Esophagus mucosa (tissue), 1 donor: Measurements from ENCODE around the gene CANT1. TPM values are rescaled to one million over a fixed set of nuclear protein-coding genes. Genes with fewer than 3 reads are reported as not detected.

ENCODE experiments used
- ATAC-seq: fragments of 200-7000 bp; cut with Tn5 transposase; one replicate; pipeline ENCODE4 v1.9.1; 2020
- total RNA-seq: library from RNA; stranded (reverse); gene quantifications from one replicate; pipeline ENCODE4 v1.2.4, GENCODE V29; 2023
- donor health status: DM: yes; HTN: yes; CAD: no.

The CANT1 gene
- total RNA-seq = 55.5 TPM

DNA sequence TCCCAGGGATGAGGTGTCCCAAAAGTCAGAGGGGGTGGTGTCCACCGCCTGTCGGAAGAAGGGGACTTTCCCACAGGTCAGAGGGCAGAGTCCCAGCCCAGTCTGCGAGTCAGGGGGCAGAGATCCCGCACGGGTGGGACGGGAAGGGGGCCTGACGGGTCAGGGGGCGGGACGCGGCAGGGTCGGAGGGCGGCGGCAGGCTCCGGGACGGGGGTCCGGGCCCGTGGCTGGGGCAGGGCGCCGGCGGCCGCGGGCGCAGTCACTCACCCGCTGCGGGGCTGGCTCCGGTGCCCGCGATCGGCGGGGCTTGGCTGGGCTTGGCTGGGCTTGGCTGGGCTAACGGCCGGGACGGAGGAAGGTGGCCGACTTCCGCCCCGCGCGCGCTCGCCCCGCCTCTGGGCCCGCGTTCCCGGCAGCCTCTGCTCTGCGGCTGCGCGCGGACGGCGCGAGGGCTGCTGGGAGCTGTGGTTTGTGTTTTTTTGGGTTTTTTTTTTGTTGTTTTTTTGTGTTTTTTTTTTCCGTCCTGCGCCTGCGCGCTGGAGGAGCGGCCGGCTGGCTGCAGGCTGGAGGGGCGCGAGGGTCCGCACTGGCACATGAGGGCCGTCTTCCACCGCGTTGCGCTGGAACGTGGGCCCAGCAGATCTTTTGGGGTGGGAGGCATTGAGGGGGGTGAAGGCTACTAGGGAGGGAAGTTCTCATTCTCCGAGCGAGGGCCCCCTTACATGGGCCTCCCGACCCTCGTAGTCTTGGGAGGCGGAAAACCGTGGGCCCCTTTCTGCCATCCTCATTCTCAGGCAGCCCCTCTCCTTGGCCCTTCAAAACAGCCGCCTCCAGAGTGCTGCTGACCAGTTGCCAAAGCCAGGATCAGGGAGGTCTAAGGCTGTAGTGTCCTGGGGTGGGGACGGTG, at the start of gene CANT1:
Gene CANT1 (minus strand): TSS at position 368 of the 907 bp plus-strand sequence. CDS start 12,142 bp downstream, outside the sequence.
- ATAC-seq = peak; percentile 75

DNA sequence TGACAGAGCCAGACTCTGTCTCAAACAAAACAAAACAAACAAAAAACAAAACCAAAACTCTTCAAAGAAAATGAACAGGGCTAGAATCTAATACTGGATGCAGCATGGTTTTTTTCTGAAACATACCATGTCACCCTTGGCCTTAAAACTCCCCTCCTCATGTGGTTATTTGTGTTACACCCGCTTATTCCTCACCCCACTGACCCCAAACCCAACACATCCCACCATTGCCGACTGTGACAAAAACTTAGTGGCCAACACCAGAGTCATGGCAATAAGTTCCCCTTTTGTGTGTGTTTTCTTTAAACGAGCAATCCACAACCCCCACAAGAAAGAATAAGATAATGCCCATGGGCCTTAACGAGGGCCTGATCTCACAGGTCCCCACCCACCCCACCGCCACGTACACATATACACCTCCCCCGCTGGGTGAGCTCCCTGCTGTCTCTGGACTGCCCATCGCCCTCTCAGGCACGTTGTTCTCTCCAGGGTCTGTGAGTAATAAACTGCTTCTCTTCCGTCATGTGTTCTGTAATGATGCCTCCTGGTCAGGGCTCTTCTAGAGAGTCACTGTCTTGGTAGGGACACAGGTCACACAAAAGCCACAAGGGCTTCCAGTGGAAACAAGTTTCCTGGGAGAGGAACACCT, 48.3 kb upstream of the CANT1 start:
- ATAC-seq = no peak

DNA sequence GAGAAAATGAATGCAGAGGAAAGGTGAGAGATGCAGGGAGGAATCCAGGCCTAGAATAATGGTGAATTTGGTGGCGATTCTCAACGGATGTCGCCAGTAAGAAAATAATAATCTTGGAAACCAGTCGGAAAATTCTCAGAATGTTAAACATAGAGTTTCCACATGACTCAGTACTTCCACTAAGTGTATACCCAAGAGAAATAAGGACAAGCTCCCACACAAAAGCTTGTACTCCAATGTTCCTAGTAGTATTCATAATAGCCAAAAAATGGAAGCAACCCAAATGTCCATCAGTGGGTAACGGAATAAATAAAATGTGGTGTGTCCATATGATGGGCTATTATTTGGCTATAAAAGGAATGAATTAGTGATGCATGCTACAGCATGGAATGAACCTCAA, 45.6 kb upstream of the CANT1 start:
- ATAC-seq = no peak

DNA sequence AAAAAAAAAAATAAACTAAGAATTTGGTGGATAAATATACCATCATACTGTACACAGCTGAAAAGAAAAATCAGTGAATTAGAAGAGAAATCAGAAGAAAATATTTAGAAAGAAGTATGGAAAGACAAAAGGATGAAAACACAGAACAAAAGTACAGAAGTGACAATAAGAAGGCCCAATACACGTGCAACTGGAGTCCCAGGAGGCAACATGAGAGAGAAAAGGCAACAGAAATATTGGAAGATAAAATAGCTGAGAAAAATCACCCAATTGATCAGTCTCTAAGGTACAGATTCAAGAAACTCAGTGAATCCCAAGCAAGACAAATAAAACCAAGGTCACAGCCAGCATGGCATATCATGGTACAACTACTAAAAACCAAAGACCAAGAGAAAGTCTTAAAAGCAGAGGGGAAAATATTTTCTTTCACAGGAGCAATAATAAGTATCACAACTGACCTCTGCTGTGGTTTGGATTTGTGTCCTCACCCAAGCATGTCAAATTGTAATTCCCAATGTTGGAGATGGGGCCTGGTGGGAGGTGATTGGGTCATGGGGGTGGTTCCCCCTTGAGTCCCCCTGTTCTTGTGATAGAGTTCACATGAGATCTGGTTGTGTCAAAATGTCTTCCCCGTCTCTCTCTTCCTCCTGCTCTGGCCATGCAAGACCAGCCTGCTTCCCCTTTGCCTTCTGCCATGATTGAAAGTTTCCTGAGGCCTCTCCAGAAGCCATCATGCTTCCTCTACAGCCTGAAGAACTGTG, 44.8 kb upstream of the CANT1 start:
- ATAC-seq = no peak

DNA sequence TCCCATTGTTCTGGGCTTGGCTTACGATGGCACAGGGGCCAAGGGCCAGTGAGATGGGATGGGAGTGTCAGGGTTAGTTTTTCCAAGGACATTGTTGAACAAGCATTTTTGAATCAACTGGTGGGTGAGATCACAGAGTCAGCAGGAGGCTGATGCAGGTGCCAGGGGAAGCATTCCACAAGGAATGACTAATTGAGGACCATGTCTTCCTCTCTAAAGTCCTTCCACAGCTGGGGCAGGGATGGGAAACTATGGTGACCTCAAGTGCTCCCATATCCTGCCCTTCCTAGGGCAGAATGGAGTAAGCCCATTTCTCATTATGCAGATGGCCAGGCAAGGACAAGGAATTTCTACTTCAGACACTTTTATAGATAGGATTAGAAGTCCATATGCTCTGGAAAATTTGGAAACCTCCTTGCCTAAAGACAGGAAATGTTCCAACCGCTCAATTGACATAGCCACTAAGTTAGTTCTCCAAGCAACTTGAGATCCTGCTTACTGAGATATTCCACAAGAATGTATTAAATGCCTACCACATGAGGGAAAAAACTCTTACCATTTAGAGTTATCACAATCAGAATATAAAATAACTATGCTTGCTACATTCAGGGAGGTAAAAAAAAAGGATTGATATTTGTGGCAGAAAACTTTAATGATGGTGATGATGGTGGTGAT, 43.8 kb upstream of the CANT1 start:
- no peak for ATAC-seq

DNA sequence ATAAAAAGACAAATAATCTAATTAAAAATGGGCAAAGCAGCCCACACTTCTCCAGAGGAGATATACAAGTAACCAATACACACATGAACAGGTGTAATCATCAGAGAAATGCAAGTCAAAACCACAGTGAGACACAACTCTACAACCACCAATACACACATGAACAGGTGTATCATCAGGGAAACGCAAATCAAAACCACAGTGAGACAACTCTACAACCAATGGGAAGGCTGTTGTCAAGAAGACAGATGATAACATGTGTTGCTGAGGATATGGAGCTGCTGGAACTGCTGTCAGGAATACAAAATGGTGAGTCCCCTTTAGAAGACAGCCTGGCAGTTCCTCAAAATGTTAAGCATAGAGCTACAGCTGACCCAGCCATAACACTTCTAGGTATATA, 42.6 kb upstream of the CANT1 start:
- no peak for ATAC-seq

DNA sequence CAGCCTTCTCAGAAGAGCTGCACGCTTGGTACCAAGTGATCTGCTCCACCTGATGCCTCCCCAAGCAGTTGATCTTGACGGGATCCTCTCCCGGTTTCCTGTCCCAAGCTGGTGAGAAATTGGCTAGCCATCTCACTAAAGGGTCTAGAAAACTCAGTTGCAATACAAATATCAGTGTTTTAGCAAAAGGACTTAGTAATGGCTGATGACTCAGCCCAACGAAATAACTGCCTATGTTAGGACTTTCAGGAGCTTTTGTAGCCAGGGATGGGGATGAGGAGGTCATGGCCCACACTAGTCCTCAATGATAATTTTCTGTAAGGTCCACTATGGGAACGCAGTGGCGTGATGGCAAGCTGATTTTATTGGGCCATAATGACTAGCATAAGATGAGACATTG, 41.7 kb upstream of the CANT1 start:
- no peak for ATAC-seq

DNA sequence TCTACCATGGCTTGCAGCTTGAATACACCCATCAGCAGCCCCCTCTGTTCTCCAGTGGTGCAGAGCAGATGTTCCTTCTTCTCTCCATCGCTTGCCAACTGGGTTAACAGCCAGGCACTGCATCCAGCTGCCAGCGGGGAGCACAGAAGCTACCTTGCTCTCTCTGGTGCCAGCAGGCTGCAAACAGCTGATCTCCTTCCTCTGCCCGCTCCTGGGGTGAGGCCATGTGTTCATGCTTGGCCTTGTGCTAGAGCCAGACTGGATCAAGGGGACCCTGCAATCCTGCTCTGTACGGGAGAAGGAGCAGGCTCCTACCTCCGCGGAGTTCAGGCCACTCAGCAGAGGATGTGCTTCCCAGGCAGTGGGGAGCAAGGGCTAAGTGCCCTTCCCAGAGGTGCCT, 41.0 kb upstream of the CANT1 start:
- ATAC-seq = no peak

DNA sequence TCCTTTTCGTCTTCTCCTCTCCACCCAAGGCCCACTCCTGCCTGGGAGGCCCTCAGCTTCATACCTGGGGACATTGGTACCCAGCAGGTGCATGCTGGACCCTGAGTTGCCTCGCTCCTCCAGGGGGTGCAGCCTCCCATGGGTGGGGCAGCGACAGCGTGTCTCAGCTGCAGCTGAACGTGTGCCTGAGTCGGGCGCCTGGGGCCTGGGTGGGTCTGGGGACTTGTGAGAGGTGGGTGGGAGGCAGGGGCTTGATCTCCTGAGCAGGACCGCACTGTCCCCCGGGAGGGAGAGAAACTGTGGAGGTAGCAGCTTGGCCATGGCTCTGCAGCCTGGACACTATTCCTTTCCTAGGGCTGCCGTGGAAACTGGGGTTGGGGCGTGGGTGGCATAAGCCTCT, 40.3 kb upstream of the CANT1 start:
- ATAC-seq = no peak

DNA sequence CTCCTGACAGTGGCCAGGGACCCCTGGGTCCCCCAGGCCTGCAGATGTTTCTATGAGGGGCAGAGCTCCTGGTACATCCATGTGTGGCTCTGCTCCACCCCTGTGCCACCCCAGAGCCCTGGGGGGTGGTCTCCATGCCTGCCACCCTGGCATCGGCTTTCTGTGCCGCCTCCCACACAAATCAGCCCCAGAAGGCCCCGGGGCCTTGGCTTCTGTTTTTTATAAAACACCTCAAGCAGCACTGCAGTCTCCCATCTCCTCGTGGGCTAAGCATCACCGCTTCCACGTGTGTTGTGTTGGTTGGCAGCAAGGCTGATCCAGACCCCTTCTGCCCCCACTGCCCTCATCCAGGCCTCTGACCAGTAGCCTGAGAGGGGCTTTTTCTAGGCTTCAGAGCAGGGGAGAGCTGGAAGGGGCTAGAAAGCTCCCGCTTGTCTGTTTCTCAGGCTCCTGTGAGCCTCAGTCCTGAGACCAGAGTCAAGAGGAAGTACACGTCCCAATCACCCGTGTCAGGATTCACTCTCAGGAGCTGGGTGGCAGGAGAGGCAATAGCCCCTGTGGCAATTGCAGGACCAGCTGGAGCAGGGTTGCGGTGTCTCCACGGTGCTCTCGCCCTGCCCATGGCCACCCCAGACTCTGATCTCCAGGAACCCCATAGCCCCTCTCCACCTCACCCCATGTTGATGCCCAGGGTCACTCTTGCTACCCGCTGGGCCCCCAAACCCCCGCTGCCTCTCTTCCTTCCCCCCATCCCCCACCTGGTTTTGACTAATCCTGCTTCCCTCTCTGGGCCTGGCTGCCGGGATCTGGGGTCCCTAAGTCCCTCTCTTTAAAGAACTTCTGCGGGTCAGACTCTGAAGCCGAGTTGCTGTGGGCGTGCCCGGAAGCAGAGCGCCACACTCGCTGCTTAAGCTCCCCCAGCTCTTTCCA, 39.5 kb upstream of the CANT1 start:
- ATAC-seq = no peak

DNA sequence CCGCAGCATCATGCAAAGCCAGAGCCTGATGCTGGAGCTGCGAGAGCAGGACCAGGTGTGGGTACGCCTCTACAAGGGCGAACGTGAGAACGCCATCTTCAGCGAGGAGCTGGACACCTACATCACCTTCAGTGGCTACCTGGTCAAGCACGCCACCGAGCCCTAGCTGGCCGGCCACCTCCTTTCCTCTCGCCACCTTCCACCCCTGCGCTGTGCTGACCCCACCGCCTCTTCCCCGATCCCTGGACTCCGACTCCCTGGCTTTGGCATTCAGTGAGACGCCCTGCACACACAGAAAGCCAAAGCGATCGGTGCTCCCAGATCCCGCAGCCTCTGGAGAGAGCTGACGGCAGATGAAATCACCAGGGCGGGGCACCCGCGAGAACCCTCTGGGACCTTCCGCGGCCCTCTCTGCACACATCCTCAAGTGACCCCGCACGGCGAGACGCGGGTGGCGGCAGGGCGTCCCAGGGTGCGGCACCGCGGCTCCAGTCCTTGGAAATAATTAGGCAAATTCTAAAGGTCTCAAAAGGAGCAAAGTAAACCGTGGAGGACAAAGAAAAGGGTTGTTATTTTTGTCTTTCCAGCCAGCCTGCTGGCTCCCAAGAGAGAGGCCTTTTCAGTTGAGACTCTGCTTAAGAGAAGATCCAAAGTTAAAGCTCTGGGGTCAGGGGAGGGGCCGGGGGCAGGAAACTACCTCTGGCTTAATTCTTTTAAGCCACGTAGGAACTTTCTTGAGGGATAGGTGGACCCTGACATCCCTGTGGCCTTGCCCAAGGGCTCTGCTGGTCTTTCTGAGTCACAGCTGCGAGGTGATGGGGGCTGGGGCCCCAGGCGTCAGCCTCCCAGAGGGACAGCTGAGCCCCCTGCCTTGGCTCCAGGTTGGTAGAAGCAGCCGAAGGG, 38.6 kb upstream of the CANT1 start:
- ATAC-seq = no peak

DNA sequence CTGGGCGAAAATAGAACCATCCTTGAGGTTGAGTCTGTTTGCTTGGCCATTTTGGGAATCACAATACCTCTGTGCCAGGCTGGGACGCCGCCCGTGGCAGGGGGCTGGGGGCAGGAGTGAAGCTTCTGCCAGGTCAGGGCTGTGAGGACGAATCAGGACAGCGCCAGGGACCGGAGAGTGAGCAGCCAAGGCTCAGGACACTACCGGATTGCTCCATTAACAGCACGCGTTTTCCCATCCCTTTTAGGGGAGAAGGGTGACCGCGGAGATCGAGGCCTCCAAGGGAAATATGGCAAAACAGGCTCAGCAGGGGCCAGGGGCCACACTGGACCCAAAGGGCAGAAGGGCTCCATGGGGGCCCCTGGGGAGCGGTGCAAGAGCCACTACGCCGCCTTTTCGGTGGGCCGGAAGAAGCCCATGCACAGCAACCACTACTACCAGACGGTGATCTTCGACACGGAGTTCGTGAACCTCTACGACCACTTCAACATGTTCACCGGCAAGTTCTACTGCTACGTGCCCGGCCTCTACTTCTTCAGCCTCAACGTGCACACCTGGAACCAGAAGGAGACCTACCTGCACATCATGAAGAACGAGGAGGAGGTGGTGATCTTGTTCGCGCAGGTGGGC, 37.8 kb upstream of the CANT1 start:
- ATAC-seq = no peak

DNA sequence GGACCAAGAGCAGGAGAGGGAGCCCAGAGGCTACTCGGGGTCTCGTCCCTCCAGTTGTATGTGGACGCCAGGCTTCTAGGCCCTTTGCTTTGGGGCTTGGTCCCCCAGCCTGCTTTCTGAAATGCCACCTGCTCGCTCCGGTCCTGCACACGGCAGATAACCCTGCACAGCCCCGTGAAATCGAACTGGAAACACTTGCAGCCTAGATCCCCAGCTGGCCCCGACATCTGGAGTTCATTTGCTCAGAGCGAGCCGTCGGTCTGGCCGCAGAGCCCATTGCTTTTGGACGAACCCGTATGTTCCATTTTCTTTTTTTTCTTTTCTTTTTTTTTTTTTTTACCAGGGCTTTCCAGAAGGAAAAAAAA, 37.3 kb upstream of the CANT1 start:
- ATAC-seq = no peak

DNA sequence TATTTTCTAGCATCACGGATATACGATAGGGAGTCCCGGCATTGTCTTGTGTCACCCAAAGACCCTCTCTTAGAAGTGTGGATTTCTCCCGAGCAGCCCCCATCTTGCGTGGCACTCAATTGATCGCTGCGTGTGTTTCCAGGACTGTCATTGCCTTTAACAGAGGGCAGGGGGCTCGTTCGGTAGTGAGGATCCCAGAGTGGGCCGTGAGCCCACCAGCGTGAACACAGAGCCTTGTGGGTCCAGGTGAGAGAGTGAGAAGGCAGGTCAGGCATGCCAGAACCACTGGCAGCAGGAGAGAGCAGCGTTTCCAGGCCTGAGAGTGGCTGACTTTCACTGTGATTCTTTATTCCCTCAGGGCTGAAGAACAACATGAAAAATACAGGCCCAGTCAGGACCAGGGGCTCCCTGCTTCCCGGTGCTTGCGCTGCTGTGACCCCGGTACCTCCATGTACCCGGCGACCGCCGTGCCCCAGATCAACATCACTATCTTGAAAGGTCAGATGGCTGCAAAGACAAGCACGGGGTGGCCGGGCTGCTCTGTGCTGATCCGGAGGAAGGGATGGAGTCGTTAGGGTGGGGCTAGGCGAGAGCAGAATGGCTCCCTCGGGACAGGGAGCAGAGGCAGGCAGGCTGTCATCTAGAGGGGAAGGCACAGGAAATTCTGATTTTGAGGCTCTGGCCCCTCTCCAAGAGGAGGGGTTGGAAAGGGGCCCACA, 36.8 kb upstream of the CANT1 start:
- no peak for ATAC-seq

DNA sequence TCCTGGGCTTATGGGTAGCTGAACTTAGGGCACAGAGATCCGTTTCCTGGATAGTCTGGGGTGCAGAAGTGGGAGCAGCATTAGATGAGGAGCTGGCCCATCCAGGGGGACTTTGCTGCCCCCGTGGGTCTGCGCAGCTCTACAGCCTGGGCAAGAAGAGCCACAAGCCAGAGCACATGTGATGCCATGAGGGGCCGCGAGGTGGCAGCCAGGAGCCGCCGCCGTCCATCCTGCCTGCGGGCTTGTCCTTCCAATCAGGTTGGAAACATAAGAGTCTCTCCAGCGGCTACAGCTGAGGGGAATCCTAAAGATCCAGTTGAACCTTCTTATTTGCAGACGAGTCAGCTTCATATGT, 36.3 kb upstream of the CANT1 start:
- ATAC-seq = peak; percentile 71

DNA sequence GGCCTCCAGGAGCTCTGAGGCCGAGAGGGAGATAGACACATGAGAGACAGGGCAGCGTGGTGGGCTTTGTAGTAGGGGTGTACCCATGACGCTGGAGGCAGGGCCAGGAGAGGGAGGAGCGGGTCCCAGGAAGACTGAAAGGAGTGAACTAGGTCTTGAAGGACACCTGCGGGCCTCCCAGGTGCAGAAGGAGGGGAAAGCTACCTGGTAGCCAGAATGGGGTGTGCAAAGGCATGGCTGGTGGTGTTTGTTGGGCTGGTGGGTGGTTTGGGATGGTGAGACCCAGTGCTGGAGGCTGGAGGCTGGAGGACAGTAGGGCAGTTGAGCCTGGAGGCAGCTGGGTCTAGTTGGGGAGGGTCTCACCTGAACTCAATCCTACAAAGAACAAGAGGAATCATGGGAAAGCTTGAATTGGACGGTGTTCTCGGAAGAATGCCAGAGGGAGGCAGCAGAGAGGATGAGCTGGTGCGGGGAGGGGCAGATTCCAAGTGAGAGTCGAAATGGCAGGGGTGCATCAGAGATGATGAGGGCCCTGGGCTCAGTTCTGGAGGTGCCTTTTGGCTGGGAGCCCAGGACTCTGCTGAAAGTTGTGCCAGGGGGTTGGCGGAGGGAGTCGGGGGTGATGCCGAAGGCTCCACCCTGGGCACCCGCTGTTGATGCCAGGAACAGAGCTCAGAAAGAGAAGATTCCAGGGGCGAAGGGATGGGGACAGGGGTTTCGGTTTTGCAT, 35.6 kb upstream of the CANT1 start:
- ATAC-seq = no peak

DNA sequence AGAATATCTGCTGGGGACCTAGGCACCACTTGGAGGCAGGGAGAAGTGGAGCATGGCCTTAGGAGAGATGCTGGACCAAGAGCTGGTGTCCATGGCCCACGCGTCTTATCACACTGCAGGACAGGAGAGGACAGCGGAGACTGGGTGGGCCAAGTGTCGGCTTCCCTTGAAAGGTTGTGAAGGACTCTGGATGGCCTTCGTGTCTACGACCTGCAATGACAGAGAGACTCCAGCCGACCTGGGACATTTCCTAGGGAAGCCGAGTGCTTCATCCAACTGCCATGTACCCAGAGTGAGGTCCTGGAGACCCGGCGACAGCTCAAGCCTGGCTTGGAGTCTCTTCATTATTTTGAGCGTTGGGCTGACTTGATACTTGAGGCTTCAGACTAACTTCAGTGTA, 34.9 kb upstream of the CANT1 start:
- ATAC-seq = no peak

DNA sequence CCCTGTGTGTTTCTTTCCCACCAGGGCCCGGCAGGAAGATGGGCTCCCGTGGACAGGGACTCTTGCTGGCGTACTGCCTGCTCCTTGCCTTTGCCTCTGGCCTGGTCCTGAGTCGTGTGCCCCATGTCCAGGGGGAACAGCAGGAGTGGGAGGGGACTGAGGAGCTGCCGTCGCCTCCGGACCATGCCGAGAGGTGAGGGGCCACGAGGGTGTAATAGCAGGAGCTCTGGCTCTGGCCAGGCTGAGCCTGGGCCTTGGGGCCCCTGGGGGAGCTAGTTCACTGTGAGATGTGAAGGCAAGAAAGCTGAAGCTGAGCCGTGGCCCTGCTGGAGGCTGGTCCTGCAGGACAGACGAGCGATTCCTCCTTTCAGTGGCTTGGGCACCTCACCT, 34.4 kb upstream of the CANT1 start:
- no peak for ATAC-seq
